GM11168 (cell line): ENCODE measurements around the gene ABCC2.

Experiments
- in situ Hi-C: fragments of 300-500 bp; cut with MboI; formaldehyde crosslinking; loops from one replicate; pipeline ENCODE4 v1.12.0; 2022; ENCODE audit warnings: low sequenced_read_pairs; ENCODE audit not compliant: unreplicated experiment

The ABCC2 gene

GRCh38 chr10:99806091-99806490, 23.7 kb downstream of the ABCC2 start:
- in situ Hi-C loops: no loop called here

- in situ Hi-C loops: no loop called here
Measured at GRCh38 chr10:99807786-99808185, 25.3 kb downstream of the ABCC2 start.

- in situ Hi-C loops: no loop called here
Measured at GRCh38 chr10:99808270-99808669, 25.8 kb downstream of the ABCC2 start.

- in situ Hi-C loops: no loop called here
Measured at GRCh38 chr10:99809481-99809880, 27.0 kb downstream of the ABCC2 start.

- in situ Hi-C loops: no loop called here
Measured at GRCh38 chr10:99809931-99810615, 27.6 kb downstream of the ABCC2 start.

GRCh38 chr10:99812177-99812576, 29.7 kb downstream of the ABCC2 start:
- in situ Hi-C loops: no loop called here

- in situ Hi-C loops: no loop called here
Measured at GRCh38 chr10:99814143-99814542, 31.7 kb downstream of the ABCC2 start.

- in situ Hi-C loops: no loop called here
Measured at GRCh38 chr10:99815621-99816020, 33.2 kb downstream of the ABCC2 start.

- in situ Hi-C loops: no loop called here
Measured at GRCh38 chr10:99827936-99828335, 45.5 kb downstream of the ABCC2 start.

GRCh38 chr10:99828464-99828863, 46.0 kb downstream of the ABCC2 start:
- in situ Hi-C loops: no loop called here

- in situ Hi-C loops: no loop called here
Measured at GRCh38 chr10:99832439-99832838, 50.0 kb downstream of the ABCC2 start.

GRCh38 chr10:99834410-99834809, 52.0 kb downstream of the ABCC2 start:
- in situ Hi-C loops: no loop called here

GRCh38 chr10:99835947-99836346, 53.5 kb downstream of the ABCC2 start:
- in situ Hi-C loops: no loop called here

GRCh38 chr10:99836711-99837110, 54.3 kb downstream of the ABCC2 start:
- in situ Hi-C loops: no loop called here

GRCh38 chr10:99840859-99841258, 58.4 kb downstream of the ABCC2 start:
- in situ Hi-C loops: loop anchor here (10.0 kb wide), 1 partner anchor 204 kb away; no protein-coding TSS in a partner anchor

GRCh38 chr10:99841746-99842145, 59.3 kb downstream of the ABCC2 start:
- in situ Hi-C loops: loop anchor here (10.0 kb wide), 1 partner anchor 203 kb away; no protein-coding TSS in a partner anchor

- in situ Hi-C loops: loop anchor here (10.0 kb wide), 1 partner anchor 201 kb away; no protein-coding TSS in a partner anchor
Measured at GRCh38 chr10:99843310-99843709, 60.9 kb downstream of the ABCC2 start.

- in situ Hi-C loops: loop anchor here (10.0 kb wide), 1 partner anchor 200 kb away; no protein-coding TSS in a partner anchor
Measured at GRCh38 chr10:99844433-99844955, 62.1 kb downstream of the ABCC2 start.

GRCh38 chr10:99845837-99846382, 63.5 kb downstream of the ABCC2 start:
- in situ Hi-C loops: loop anchor here (10.0 kb wide), 1 partner anchor 199 kb away; no protein-coding TSS in a partner anchor

- in situ Hi-C loops: loop anchor here (10.0 kb wide), 1 partner anchor 196 kb away; no protein-coding TSS in a partner anchor
Measured at GRCh38 chr10:99849057-99849456, 66.6 kb downstream of the ABCC2 start.

GRCh38 chr10:99849536-99849935, 67.1 kb downstream of the ABCC2 start:
- in situ Hi-C loops: loop anchor here (10.0 kb wide), 1 partner anchor 195 kb away; no protein-coding TSS in a partner anchor
